Loucy (cell line): Measurements from ENCODE around the gene GPR173.

Experiments
- EZH2phosphoT487 ChIP-seq: fragments of 200-600 bp; IDR thresholded peaks from 2 replicates; pipeline ENCODE4 v1.6.1; 2018; ENCODE audit warnings: antibody characterized with exemption, mild to moderate bottlenecking, moderate library complexity, borderline replicate concordance
- TF ChIP-seq, protein P1 (sequence below): fragments of 200-600 bp; sonication (generic); conservative IDR thresholded peaks from 2 replicates; pipeline ENCODE4 v1.5.1; 2014; ENCODE audit warnings: mild to moderate bottlenecking, antibody characterized with exemption, low read length

DNA sequence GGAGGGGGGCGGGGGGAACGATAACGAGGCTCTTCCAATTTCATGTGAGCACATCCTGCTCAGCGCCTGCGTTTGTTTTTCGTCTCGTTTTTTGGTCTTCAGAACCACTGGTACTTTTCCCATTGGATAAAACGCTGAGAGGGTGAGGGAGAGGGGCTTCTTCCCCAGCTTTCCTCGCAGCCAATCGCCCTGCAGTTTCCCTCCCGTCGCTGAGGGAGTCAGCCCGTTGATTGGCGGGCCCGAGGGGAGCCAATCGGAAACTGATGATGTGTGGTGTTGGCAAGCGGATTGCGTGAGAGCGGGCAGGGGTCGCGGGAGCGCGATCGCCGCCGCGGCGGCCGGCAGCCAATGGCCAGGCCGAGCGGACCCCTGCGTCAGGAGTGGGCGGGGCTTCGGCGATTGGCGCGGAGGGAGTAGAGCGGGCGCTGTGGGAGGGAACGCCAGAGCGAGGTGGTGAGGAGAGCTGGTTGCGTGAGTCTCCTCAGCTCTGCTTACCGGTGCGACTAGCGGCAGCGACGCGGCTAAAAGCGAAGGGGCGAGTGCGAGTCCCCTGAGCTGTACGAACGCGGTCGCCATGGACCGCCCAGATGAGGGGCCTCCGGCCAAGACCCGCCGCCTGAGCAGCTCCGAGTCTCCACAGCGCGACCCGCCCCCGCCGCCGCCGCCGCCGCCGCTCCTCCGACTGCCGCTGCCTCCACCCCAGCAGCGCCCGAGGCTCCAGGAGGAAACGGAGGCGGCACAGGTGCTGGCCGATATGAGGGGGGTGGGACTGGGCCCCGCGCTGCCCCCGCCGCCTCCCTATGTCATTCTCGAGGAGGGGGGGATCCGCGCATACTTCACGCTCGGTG lies 33.6 kb downstream of the GPR173 start, which contains the start of gene TSPYL2:
- TF ChIP-seq, protein P1, sequence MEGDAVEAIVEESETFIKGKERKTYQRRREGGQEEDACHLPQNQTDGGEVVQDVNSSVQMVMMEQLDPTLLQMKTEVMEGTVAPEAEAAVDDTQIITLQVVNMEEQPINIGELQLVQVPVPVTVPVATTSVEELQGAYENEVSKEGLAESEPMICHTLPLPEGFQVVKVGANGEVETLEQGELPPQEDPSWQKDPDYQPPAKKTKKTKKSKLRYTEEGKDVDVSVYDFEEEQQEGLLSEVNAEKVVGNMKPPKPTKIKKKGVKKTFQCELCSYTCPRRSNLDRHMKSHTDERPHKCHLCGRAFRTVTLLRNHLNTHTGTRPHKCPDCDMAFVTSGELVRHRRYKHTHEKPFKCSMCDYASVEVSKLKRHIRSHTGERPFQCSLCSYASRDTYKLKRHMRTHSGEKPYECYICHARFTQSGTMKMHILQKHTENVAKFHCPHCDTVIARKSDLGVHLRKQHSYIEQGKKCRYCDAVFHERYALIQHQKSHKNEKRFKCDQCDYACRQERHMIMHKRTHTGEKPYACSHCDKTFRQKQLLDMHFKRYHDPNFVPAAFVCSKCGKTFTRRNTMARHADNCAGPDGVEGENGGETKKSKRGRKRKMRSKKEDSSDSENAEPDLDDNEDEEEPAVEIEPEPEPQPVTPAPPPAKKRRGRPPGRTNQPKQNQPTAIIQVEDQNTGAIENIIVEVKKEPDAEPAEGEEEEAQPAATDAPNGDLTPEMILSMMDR = no peak
- TF ChIP-seq EZH2phosphoT487 = no peak
